HG03196 (cell line): ENCODE measurements around the gene NEUROG2.
"Not testable (repeated sequence)": the region's sequence is repeated elsewhere in the genome, so short reads cannot be mapped to it uniquely, and the experiment has no call there.

Experiments
- ATAC-seq: cut with Tn5 transposase; IDR thresholded peaks from one replicate; pipeline ENCODE4 v1.9.1; 2021; ENCODE audit not compliant: unreplicated experiment

The NEUROG2 gene

DNA sequence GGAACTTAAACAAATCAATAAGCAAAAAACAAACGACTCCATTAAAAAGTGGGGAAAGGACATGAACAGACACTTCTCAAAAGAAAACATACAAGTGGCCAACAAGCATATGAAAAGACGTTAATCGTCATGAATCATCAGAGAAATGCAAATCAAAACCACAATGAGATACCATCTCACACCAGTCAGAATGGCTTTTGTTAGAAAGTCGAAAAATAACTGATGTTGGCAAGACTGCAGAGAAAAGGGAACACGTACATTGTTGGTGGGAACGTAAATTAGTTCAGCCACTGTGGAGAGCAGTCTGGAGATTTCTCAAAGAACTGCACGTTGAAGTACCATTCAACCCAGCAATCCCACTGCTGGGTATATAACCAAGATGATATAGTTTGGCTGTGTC is 23.7 kb downstream of the NEUROG2 start:
- no peak for ATAC-seq

GRCh38 chr4:112490808-112491207 is 25.2 kb downstream of the NEUROG2 start:
- ATAC-seq, result not testable (repeated sequence)

DNA sequence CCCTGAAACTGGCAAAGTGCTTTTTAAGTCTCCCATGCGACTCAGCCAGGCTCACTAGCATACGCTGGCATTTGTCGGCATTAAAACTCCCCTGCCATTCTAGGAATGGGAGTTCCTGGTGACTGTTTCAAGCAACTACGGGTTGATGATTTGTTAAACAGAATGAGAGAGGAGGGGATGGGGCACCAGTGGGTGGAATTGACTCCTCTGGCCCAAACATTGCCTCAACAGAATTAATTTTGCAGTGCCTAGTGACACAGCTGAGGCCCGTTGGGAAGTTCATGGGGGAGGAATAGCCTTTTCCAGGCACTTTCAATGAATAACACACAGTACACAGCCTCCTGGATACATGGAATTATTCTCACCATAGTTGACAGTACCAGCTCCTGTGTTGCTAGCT is 30.1 kb downstream of the NEUROG2 start:
- ATAC-seq, result no peak

DNA sequence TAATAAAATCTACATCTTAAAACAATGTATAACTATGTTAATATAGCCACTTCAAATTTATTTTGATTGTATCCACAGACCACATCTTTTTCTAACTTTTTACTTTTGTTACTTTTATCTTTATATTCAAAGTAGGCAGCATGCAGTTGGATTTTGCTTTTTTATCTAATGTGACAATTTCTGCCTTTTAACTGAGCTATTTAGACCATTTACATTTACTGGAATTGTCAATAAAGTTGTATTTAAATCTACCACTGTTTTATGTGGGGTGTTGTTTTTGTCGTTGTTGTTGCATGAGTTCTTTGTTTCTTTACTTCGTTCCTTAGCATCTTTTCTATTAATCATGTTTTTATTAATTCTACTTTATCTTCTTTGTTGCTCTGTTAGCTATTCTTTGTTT is 42.0 kb downstream of the NEUROG2 start:
- ATAC-seq, result no peak

DNA sequence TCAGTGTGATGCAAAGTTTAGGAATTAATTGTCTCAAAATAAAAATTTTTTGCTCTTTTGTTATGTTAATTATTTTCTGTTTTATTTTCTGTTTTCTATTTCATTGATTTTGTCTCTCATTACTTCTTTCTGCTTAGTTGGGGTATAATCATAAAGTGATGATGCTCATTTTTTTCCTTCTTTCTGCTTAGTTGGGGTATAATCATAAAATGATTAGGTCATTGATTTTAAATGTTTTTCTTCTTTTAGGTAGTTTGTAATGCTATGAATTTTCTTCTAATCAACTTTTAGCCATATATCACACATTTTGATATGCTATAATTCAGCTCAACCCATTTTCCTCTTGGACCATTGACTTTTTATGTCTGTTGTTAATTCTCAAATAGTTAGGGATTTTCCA is 43.7 kb downstream of the NEUROG2 start:
- no peak for ATAC-seq
